Measurements from ENCODE around the gene RAB15.

DNA sequence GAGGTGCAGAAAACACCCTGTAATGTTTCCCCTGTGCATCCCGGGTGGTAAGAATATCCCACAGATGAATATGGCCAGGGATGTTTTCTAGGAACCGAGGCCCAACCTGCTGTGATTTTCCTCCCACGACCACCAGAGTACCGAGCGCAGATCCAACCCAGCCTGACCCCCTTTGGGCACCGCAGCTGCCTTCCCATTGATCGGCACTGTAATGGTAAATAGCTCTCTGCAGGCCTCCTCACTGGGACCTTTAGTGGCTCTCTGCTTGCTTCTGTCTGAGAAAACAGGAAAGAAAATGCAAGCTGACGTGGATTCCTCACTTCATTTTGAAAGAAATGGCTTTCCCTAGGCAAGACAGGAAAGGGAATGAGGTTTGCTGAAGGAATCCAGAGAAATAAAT, 2.4 kb upstream of the RAB15 start:
- TF ChIP-seq, protein P1, sequence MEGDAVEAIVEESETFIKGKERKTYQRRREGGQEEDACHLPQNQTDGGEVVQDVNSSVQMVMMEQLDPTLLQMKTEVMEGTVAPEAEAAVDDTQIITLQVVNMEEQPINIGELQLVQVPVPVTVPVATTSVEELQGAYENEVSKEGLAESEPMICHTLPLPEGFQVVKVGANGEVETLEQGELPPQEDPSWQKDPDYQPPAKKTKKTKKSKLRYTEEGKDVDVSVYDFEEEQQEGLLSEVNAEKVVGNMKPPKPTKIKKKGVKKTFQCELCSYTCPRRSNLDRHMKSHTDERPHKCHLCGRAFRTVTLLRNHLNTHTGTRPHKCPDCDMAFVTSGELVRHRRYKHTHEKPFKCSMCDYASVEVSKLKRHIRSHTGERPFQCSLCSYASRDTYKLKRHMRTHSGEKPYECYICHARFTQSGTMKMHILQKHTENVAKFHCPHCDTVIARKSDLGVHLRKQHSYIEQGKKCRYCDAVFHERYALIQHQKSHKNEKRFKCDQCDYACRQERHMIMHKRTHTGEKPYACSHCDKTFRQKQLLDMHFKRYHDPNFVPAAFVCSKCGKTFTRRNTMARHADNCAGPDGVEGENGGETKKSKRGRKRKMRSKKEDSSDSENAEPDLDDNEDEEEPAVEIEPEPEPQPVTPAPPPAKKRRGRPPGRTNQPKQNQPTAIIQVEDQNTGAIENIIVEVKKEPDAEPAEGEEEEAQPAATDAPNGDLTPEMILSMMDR (IDR thresholded peaks at IDR 0.05): no peak
- TF ChIP-seq POLR2A (IDR thresholded peaks at IDR 0.05): no peak
- no peak for TF ChIP-seq POLR2AphosphoS5 (IDR thresholded peaks at IDR 0.05)

Data from breast epithelium (tissue), 3 donors.